ENCODE results near the gene NOP9.

GRCh38 chr14:24349742-24350141 is 50.1 kb downstream of the NOP9 start:
- TF ChIP-seq CTCF (IDR thresholded peaks at IDR 0.05; ENCODE audit: low read depth, low read length, poor library complexity, severe bottlenecking) (no peak), EZH2phosphoT487 (IDR thresholded peaks at IDR 0.05; ENCODE audit: borderline replicate concordance, low read length) (no peak)
